K562 (cell line): ENCODE data around the gene DDR2. TPM values are rescaled to one million over a fixed set of nuclear protein-coding genes. Genes with fewer than 3 reads are reported as not detected.

Experiments
- ATAC-seq: fragments of 200-7000 bp; cut with Tn5 transposase; 3 replicates; pipeline ENCODE4 v1.9.1; 2020; ENCODE audit warnings: moderate library complexity
- BruUV-seq: library from RNA; stranded (reverse); fragments of 400-500 nt; replicated peaks from 2 replicates; lab custom pipeline; 2021; lab: Mats Ljungman, UMichigan
- CTCF ChIA-PET: fragments of 300-600 bp; formaldehyde crosslinking; extraction: SDS; loops from one replicate; lab custom pipeline; 2021; ENCODE audit warnings: low intra/inter-chr PET ratio; lab: Yijun Ruan, JAX
- POLR2A ChIA-PET: fragments of 300-600, 350-650 bp; sonication (Branson Sonifier 250); formaldehyde crosslinking; extraction: SDS; loops from one replicate; lab custom pipeline; 2021; ENCODE audit warnings: antibody characterized with exemption, inconsistent platforms; lab: Yijun Ruan, JAX
- DNase-seq, 4 experiments: peaks; one replicate each; pipeline versions ENCODE4 v3.0.0 to v3.0.0-alpha.2; 2011 to 2018; ENCODE audit warnings: low spot score in 3 of 4, mixed read lengths in 3 of 4; ENCODE audit errors: extremely low read depth in 1 of 4
- FAIRE-seq: peaks from 2 replicates; lab custom pipeline; 2011; peaks lifted over from hg19 to GRCh38; lab: Jason Lieb, UNC
- H2AFZ ChIP-seq: 2 replicates; pipeline ENCODE4 v1.6.0; 2011; ENCODE audit warnings: low read depth, low read length, control low read depth, inconsistent platforms
- H3K27ac ChIP-seq: fragments of 200-600 bp; 3 replicates; pipeline ENCODE4 v1.8.0; 2011; ENCODE audit warnings: low read depth, mild to moderate bottlenecking, control low read depth, inconsistent platforms, low read length, moderate library complexity, mixed read lengths; ENCODE audit errors: extremely low read depth
- H3K27me3 ChIP-seq, 2 experiments: fragments of 300-600 bp in 1 of 2; 2 replicates in 1 of 2; 3 replicates in 1 of 2; pipeline versions ENCODE4 v1.6.0 to v1.8.0; 2011; ENCODE audit warnings: inconsistent platforms in 2 of 2, low read length in 2 of 2, mild to moderate bottlenecking in 1 of 2, mixed read lengths in 1 of 2, moderate library complexity in 1 of 2; ENCODE audit not compliant: control insufficient read depth in 2 of 2, insufficient read depth in 2 of 2
- H3K36me3 ChIP-seq: fragments of 300-600 bp; 3 replicates; pipeline ENCODE4 v1.8.0; 2011; ENCODE audit warnings: mild to moderate bottlenecking, low read length, inconsistent platforms; ENCODE audit not compliant: control insufficient read depth, insufficient read depth
- H3K4me1 ChIP-seq, 2 experiments: fragments of 200-600 bp in 1 of 2; replicated peaks in 1 of 2; 2 replicates in 1 of 2; 3 replicates in 1 of 2; pipeline versions ENCODE4 v1.5.1 to v1.8.0; 2011; ENCODE audit warnings: inconsistent platforms in 2 of 2, low read length in 2 of 2, mild to moderate bottlenecking in 1 of 2, mixed read lengths in 1 of 2, moderate library complexity in 1 of 2; ENCODE audit not compliant: control insufficient read depth in 2 of 2, insufficient read depth in 2 of 2
- H3K4me2 ChIP-seq: 2 replicates; pipeline ENCODE4 v1.6.1; 2011; ENCODE audit warnings: low read length, control low read depth, inconsistent platforms, mixed read lengths; ENCODE audit not compliant: insufficient read depth
- H3K4me3 ChIP-seq: fragments of 200-600 bp; sonication (generic), shearing (Covaris generic); 2 replicates; pipeline ENCODE4 v1.5.1; 2016; ENCODE audit warnings: control low read depth, inconsistent platforms
- H3K79me2 ChIP-seq: fragments of 200-600 bp; 3 replicates; pipeline ENCODE4 v1.8.0; 2011; ENCODE audit warnings: low read length, inconsistent platforms; ENCODE audit not compliant: control insufficient read depth, insufficient read depth
- H3K9ac ChIP-seq, 2 experiments: 2 replicates each; pipeline versions ENCODE4 v1.6.0 to v1.6.1; 2011; ENCODE audit warnings: low read depth in 2 of 2, low read length in 2 of 2, control low read depth in 1 of 2, inconsistent platforms in 1 of 2, mild to moderate bottlenecking in 1 of 2, mixed read lengths in 1 of 2; ENCODE audit not compliant: insufficient read depth in 1 of 2
- H3K9me1 ChIP-seq: one replicate; pipeline ENCODE4 v1.6.0; 2011; ENCODE audit warnings: inconsistent platforms, mild to moderate bottlenecking, low read length, moderate library complexity; ENCODE audit not compliant: control insufficient read depth, insufficient read depth
- H3K9me3 ChIP-seq: replicated peaks from 2 replicates; pipeline ENCODE4 v1.5.1; 2011; ENCODE audit warnings: low read depth, low read length, inconsistent platforms; ENCODE audit not compliant: control insufficient read depth, insufficient read depth
- H4K20me1 ChIP-seq: replicated peaks from 2 replicates; pipeline ENCODE4 v1.6.1; 2011; ENCODE audit warnings: low read length, inconsistent platforms, mixed read lengths; ENCODE audit not compliant: control insufficient read depth, insufficient read depth
- CBFA2T3 ChIP-seq: fragments of 450-650 bp; IDR thresholded peaks from 2 replicates; pipeline ENCODE4 v1.6.1; 2017
- EGR1 ChIP-seq: fragments of 450-650 bp; conservative IDR thresholded peaks from 2 replicates; pipeline ENCODE4 v1.6.1; 2017; ENCODE audit warnings: mild to moderate bottlenecking
- FIP1L1 ChIP-seq: fragments of 200-400 bp; formaldehyde crosslinking; IDR thresholded peaks from 2 replicates; pipeline ENCODE4 v1.6.1; 2018; ENCODE audit warnings: mild to moderate bottlenecking, low read depth, low read length; ENCODE audit not compliant: poor library complexity, severe bottlenecking
- HEY1 ChIP-seq: fragments of 250-450 bp; sonication (Bioruptor Pico); IDR thresholded peaks from 2 replicates; pipeline ENCODE4 v1.5.0; 2020; ENCODE audit warnings: mild to moderate bottlenecking, moderate library complexity, borderline replicate concordance
- IRF2 ChIP-seq: sonication (generic); formaldehyde crosslinking; IDR thresholded peaks from 2 replicates; pipeline ENCODE4 v1.8.1; 2022; ENCODE audit warnings: mild to moderate bottlenecking, missing genetic modification reagents
- MCM2 ChIP-seq: fragments of 450-650 bp; IDR thresholded peaks from 2 replicates; pipeline ENCODE4 v1.6.1; 2017; ENCODE audit warnings: low read depth, mild to moderate bottlenecking
- NCOA1 ChIP-seq: fragments of 450-650 bp; IDR thresholded peaks from 2 replicates; pipeline ENCODE4 v1.6.1; 2016; ENCODE audit warnings: low read depth
- PRDM10 ChIP-seq: fragments of 450-650 bp; IDR thresholded peaks from 2 replicates; pipeline ENCODE4 v1.6.1; 2018; ENCODE audit not compliant: partially characterized antibody
- PURB ChIP-seq: sonication (generic); formaldehyde crosslinking; IDR thresholded peaks from 2 replicates; pipeline ENCODE4 v1.9.0; 2021; ENCODE audit warnings: low read depth, mild to moderate bottlenecking, missing genetic modification reagents
- SAFB ChIP-seq: fragments of 200-400 bp; formaldehyde crosslinking; IDR thresholded peaks from 2 replicates; pipeline ENCODE4 v1.6.1; 2017; ENCODE audit warnings: low read depth, low read length, borderline replicate concordance
- TARDBP ChIP-seq: fragments of 450-650 bp; IDR thresholded peaks from 2 replicates; pipeline ENCODE4 v1.6.1; 2016
- ZNF274 ChIP-seq: IDR thresholded peaks from 2 replicates; pipeline ENCODE4 v1.6.1; 2011; ENCODE audit warnings: low read depth, mild to moderate bottlenecking, low read length, moderate library complexity, borderline replicate concordance
- WGBS: fragments of 100-300 bp; shearing (Covaris generic); methylation state at CpG from one replicate; pipeline ENCODE4 v1.1.6; 2016; ENCODE audit warnings: low coverage, mixed read lengths; ENCODE audit not compliant: insufficient coverage; ENCODE audit errors: missing lambda C conversion rate; 5-methylcytosine and 5-hydroxymethylcytosine counted together
- in situ Hi-C: fragments of 300-500 bp; cut with MboI; formaldehyde crosslinking; loops from 4 replicates; pipeline ENCODE4 v1.15.0; 2018; ENCODE audit warnings: inconsistent platforms, mixed read lengths
- intact Hi-C: fragments of 100-400 bp; cut with micrococcal nuclease; formaldehyde crosslinking; loops from 2 replicates; pipeline ENCODE4 v1.14.2; 2022
- polyA plus RNA-seq, 8 experiments: library from polyadenylated mRNA; depleted of rRNA in 4 of 8; stranded (reverse) in 5 of 8; unstranded in 3 of 8; fragments of >200 nt; fragmentation: Nextera tagmentation in 2 of 8; fragmentation: Illumina TruSeq in 1 of 8; extraction: Ambion mirVana in 2 of 8; extraction: Trizol in 1 of 8; gene quantifications; 2 replicates each; pipeline versions ENCODE4 v1.2.1 to v1.2.3, GENCODE V29; 2011 to 2014; ENCODE audit warnings: inconsistent platforms in 1 of 8, missing spikeins in 1 of 8
- total RNA-seq, 7 experiments: library from RNA; depleted of rRNA in 6 of 7; stranded (reverse); fragments of >200 nt in 6 of 7; fragmentation: Illumina TruSeq in 2 of 7; extraction: Trizol in 2 of 7; gene quantifications; 2 replicates each; pipeline versions ENCODE4 v1.2.1 to v1.2.3, GENCODE V29; 2011 to 2021; ENCODE audit warnings: low replicate concordance in 1 of 7
- TF ChIP-seq, protein P1 (sequence below): fragments of 250-450 bp; sonication (Bioruptor Pico); IDR thresholded peaks from 2 replicates; pipeline ENCODE4 v1.9.0; 2021; ENCODE audit warnings: mild to moderate bottlenecking
- TF ChIP-seq, protein P2 (sequence below): sonication (generic); formaldehyde crosslinking; IDR thresholded peaks from 2 replicates; pipeline ENCODE4 v1.8.0; 2022; ENCODE audit warnings: missing genetic modification reagents, mild to moderate bottlenecking, borderline replicate concordance
- TF ChIP-seq, protein P3 (sequence below), 2 experiments: fragments of 450-650 bp; conservative IDR thresholded peaks; 2 replicates each; pipeline ENCODE4 v1.6.1; 2017; ENCODE audit warnings: mild to moderate bottlenecking in 2 of 2, moderate library complexity in 2 of 2

Gene DDR2
- total and polyA plus RNA-seq, 9 of the 15 experiments (the other 6 are each of a cell fraction or from before 2014, with no cell fraction given), result 0.36 to 2.0 (median 1.1) TPM

DNA sequence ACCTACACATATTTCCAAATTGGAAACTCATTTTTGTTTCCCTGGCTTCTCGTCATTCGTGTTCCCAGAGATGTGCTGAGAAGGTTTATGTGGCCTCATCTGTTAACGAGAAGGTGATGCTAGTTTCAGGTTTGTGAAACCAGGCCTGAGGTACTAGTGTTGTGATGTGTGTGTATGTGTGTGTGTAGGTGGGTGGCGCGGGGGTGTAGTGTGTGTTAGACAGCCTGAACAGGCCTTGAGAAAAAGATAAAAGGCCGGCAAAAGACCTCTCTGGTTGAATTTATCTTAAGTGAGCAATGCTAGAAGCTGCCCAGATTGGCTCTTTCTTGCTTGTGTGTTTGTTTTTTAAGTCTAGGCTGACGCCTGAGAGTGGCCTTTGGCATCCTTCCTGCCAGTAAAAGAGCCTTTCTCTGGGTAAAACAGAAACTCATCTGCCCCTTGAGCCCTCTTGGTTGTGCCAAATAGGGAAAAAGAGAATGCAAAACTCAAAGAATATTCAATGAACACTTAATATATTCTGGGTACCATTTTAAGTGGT is 92.4 kb downstream of the DDR2 start:
- Histone ChIP-seq H3K36me3 (no peaks in the 10 kb centered on the region), H3K9me1 (no peaks in the 10 kb centered on the region), H3K79me2 (no peaks in the 10 kb centered on the region), H2AFZ (no peak overlapping the region), H3K27me3 (no peaks in the 10 kb centered on the region), H3K4me2 (no peak overlapping the region), H3K27ac (no peak overlapping the region), H3K9me3 (no peaks in the 10 kb centered on the region), H3K9ac (no peak overlapping the region), H4K20me1 (no peaks in the 10 kb centered on the region), H3K4me1 (no peaks in the 10 kb centered on the region), H3K4me3 (no peak overlapping the region)
- no TSS peak for BruUV-seq
- in situ Hi-C loops (no loop called here), intact Hi-C loops (no loop called here)
- FAIRE-seq (no peak), DNase-seq (no peak), ATAC-seq (peak; percentile 15; the same call in 1 of the 3 replicates)
- 5% methylated on average over 7 of the region's 7 CpGs for WGBS
- ChIA-PET POLR2A (no interaction called here), CTCF (no interaction called here)
- TF ChIP-seq NCOA1 (no peak), EGR1 (peak; percentile 68), PURB (CRISPR knock-in tag) (no peak), ZNF274 (no peak), IRF2 (CRISPR knock-in tag) (no peak), MCM2 (no peak), TARDBP (no peak), HEY1 (no peak), PRDM10 (no peak), CBFA2T3 (0 out of 2 replicates have a peak, but pooled peaks have one; percentile 16), FIP1L1 (no peak), SAFB (no peak)
- TF ChIP-seq, protein P1, sequence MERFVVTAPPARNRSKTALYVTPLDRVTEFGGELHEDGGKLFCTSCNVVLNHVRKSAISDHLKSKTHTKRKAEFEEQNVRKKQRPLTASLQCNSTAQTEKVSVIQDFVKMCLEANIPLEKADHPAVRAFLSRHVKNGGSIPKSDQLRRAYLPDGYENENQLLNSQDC, result no peak
- TF ChIP-seq, protein P2, sequence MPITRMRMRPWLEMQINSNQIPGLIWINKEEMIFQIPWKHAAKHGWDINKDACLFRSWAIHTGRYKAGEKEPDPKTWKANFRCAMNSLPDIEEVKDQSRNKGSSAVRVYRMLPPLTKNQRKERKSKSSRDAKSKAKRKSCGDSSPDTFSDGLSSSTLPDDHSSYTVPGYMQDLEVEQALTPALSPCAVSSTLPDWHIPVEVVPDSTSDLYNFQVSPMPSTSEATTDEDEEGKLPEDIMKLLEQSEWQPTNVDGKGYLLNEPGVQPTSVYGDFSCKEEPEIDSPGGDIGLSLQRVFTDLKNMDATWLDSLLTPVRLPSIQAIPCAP (CRISPR knock-in tag), result no peak
- TF ChIP-seq, protein P3, sequence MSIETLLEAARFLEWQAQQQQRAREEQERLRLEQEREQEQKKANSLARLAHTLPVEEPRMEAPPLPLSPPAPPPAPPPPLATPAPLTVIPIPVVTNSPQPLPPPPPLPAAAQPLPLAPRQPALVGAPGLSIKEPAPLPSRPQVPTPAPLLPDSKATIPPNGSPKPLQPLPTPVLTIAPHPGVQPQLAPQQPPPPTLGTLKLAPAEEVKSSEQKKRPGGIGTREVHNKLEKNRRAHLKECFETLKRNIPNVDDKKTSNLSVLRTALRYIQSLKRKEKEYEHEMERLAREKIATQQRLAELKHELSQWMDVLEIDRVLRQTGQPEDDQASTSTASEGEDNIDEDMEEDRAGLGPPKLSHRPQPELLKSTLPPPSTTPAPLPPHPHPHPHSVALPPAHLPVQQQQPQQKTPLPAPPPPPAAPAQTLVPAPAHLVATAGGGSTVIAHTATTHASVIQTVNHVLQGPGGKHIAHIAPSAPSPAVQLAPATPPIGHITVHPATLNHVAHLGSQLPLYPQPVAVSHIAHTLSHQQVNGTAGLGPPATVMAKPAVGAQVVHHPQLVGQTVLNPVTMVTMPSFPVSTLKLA (conservative IDR thresholded peaks at IDR 0.05), result no peak
